BJ (cell line): ENCODE measurements around the gene FLNB. TPM values are rescaled to one million over a fixed set of nuclear protein-coding genes. Genes with fewer than 3 reads are reported as not detected.

Experiments
- CTCF ChIA-PET: fragments of 350-600 bp; formaldehyde crosslinking; extraction: SDS; loops from one replicate; lab custom pipeline; 2021; ENCODE audit warnings: antibody characterized with exemption, inconsistent platforms; lab: Yijun Ruan, JAX
- POLR2A ChIA-PET: fragments of 300-600 bp; sonication (Branson Sonifier 250); formaldehyde crosslinking; extraction: SDS; loops from one replicate; lab custom pipeline; 2021; ENCODE audit warnings: antibody characterized with exemption; lab: Charles Lee
- DNase-seq: peaks from one replicate; pipeline ENCODE4 v3.0.0-alpha.2; 2011; ENCODE audit warnings: low read depth
- H3K27me3 ChIP-seq: 2 replicates; pipeline ENCODE4 v1.6.0; 2011; ENCODE audit warnings: low read length; ENCODE audit not compliant: control insufficient read depth, insufficient read depth
- H3K36me3 ChIP-seq: 2 replicates; pipeline ENCODE4 v1.5.1; 2011; ENCODE audit warnings: low read length; ENCODE audit not compliant: control insufficient read depth, insufficient read depth
- H3K4me3 ChIP-seq: 2 replicates; pipeline ENCODE4 v1.5.1; 2011; ENCODE audit warnings: low read depth, mild to moderate bottlenecking, control low read depth, low read length
- polyA plus RNA-seq: library from polyadenylated mRNA; depleted of rRNA; stranded (reverse); fragments of >200 nt; gene quantifications from 2 replicates; pipeline ENCODE4 v1.2.3, GENCODE V29; 2011
- TF ChIP-seq, protein P1 (sequence below): IDR thresholded peaks from 2 replicates; pipeline ENCODE4 v1.5.1; 2011; ENCODE audit warnings: low read depth, mild to moderate bottlenecking, control low read depth, inconsistent platforms, low read length, moderate library complexity; ENCODE audit not compliant: insufficient read depth

The FLNB gene
- polyA plus RNA-seq, 1 experiment, result 111 TPM

DNA sequence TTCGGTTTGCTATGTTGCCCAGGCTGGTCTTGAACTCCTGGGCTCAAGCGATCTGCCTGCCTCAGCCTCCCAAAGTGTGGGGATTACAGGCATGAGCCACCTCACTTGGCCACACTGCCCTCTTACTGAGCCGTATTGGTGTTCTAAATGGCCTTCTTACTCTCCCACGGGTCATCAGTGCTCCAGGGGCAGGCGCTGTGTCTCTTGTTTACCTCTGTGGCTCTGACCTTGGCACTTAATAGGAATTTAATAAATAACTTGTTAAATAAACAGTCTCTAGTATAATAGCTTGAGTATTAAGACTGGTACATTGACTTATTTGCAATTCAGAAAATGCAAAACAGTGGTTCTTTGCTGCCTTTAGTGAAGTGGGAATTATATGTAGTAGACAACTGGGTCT is 13.7 kb downstream of the FLNB start:
- DNase-seq, result no peak
- ChIA-PET POLR2A (interaction anchor here (0.6 kb wide), 1 partner anchor 13 kb away, joined by 3 read pairs; the partner anchor contains the start of gene FLNB), CTCF (no interaction called here)
- Histone ChIP-seq H3K36me3 (no peaks in the 10 kb centered on the region), H3K27me3 (no peaks in the 10 kb centered on the region), H3K4me3 (no peak overlapping the region)
- TF ChIP-seq, protein P1, sequence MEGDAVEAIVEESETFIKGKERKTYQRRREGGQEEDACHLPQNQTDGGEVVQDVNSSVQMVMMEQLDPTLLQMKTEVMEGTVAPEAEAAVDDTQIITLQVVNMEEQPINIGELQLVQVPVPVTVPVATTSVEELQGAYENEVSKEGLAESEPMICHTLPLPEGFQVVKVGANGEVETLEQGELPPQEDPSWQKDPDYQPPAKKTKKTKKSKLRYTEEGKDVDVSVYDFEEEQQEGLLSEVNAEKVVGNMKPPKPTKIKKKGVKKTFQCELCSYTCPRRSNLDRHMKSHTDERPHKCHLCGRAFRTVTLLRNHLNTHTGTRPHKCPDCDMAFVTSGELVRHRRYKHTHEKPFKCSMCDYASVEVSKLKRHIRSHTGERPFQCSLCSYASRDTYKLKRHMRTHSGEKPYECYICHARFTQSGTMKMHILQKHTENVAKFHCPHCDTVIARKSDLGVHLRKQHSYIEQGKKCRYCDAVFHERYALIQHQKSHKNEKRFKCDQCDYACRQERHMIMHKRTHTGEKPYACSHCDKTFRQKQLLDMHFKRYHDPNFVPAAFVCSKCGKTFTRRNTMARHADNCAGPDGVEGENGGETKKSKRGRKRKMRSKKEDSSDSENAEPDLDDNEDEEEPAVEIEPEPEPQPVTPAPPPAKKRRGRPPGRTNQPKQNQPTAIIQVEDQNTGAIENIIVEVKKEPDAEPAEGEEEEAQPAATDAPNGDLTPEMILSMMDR, result no peak

DNA sequence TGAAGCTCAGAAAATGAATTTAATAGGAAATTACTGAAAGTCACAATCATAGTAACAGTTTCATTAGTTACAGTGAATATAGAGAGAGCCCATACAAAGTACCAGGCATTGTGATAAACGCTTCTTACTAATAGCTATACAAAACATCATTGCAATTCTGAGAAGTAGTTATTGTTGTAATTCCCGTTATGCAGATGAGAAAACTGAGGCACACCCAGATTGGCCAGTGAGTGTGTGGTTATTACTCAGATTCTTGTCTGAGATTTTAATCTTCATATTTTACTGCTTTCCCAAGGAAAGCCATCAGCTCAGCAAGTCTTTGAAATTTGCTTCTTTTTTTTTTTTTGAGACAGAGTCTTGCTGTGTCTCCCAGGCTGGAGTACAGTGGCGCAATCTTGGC is 14.3 kb downstream of the FLNB start:
- no peak for DNase-seq
- no peaks in the 10 kb centered on the region for H3K27me3 ChIP-seq
- TF ChIP-seq, protein P1, result no peak
- CTCF ChIA-PET, result interaction anchor here (1.2 kb wide), 1 partner anchor 17 kb away, joined by 3 read pairs; no protein-coding TSS in a partner anchor
- POLR2A ChIA-PET, result interaction anchor here (0.6 kb wide), 1 partner anchor 14 kb away, joined by 3 read pairs; the partner anchor contains the start of gene FLNB
- no peak overlapping the region for H3K4me3 ChIP-seq
- H3K36me3 ChIP-seq, result no peaks in the 10 kb centered on the region

DNA sequence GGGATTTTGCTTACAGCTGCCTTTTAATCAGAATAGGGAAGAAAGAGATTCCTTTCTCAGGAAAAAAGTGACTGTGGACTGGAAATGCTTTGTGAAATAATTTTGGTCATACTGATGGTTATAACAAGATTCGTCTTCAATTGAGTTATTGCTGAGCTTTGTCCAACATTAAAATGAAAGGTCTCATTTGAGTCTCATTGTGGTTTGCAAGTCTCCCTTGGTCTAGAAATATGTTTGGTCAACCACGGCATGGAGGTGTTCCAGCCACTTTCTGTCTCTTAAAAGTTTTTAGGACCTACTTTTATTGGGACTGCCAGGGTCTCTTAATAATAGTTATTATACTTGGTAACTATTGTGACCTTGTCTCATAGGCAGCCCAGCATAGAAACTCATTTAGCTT is 15.3 kb downstream of the FLNB start:
- TF ChIP-seq, protein P1, result no peak
- ChIA-PET POLR2A (no interaction called here), CTCF (interaction anchor here (0.8 to 1.2 kb wide), 3 partner anchors 16 to 144 kb away, joined by 3 to 4 read pairs (median 3); no protein-coding TSS in a partner anchor)
- Histone ChIP-seq H3K4me3 (no peak overlapping the region), H3K27me3 (no peaks in the 10 kb centered on the region), H3K36me3 (no peaks in the 10 kb centered on the region)
- no peak for DNase-seq

DNA sequence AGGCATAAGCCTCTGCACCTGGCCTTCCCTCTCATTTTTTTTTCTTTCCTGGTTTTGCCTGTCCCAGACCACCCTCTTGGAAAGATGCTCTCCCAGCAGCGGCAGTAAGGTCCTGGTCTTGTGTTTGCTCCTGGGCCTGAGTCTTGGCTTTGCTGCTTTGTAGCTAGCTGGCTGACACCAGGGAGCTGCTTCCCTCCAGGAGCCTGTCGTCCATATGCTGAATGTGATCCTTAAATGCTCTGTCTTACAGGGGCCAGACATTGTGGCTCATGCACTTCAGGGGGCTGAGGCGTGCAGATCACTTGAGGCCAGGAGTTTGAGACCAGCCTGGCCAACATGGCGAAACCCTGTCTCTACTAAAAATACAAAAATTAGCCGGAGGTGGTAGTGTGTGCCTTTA is 17.2 kb downstream of the FLNB start:
- CTCF ChIA-PET, result interaction anchor here (0.6 to 1.4 kb wide), 3 partner anchors 10 to 81 kb away, joined by 3 read pairs; no protein-coding TSS in a partner anchor
- H3K36me3 ChIP-seq, result no peaks in the 10 kb centered on the region
- TF ChIP-seq, protein P1, result no peak
- no peak overlapping the region for H3K4me3 ChIP-seq
- POLR2A ChIA-PET, result no interaction called here
- no peak for DNase-seq
- H3K27me3 ChIP-seq, result no peaks in the 10 kb centered on the region

DNA sequence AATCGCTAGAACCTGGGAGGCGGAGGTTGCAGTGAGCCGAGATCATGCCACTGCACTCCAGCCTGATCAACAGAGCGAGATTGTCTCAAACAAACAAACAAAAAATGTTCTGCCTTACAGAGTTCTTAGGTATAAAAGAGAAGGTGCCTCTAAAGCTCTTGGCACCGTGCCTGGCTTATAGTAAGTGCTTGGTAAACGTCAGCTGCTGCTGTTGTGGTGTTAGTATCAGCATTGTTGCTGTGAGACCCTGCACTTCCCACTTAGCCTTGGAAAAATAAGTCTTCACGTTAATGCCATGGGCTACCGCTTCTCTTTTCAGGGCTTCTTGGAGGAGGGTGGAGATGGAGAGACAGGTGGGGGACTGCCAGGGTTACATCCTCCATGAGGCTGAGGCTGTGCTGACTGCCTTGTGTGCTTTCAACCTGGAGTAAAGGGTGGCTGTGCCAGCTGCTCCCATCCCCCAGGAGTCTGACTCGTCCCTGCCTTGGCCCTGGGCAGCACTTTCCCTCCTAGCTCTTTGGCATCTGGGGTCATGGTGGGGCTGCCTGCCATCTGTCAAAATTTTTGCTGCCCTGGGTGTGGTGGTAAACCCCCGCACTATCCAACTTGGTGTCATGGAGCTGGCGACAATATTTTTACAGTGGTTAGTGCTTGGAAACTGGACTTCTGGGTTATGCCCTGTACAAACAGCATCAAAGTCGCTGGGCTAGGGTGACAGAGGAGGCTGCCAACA is 17.8 kb downstream of the FLNB start:
- Histone ChIP-seq H3K4me3 (no peak overlapping the region), H3K27me3 (no peaks in the 10 kb centered on the region), H3K36me3 (no peaks in the 10 kb centered on the region)
- POLR2A ChIA-PET, result no interaction called here
- TF ChIP-seq, protein P1, result no peak
- CTCF ChIA-PET, result interaction anchor here (1.4 kb wide), 1 partner anchor 10 kb away, joined by 3 read pairs; no protein-coding TSS in a partner anchor
- no peak for DNase-seq
